ENCODE results near the gene CDKN1C.

The CDKN1C gene

DNA sequence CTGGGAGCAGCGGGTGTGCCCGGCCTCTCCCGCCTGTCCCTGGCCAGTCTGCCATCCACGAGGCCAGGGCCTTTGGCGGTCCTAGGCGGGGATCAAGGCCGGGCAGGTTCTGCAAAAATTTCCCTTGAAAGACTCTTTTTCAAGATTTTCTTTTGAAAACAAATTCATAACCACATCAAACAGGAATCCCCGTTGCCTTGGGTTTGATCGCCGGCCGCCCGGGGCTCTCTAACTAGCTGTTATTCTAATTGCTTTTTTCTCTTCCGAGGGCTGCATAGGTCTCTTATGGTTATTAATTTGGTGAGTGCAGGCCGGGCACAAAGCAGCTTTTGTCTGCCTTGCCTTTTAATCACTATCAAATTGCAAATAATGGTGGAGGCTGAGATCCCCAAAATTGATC lies 42.0 kb downstream of the CDKN1C start:
- Mint-ChIP-seq H3K36me3 (ENCODE audit: insufficient read depth) (no peaks in the 10 kb centered on the region), H3K9me3 (no peaks in the 10 kb centered on the region), H3K4me3 (no peak overlapping the region), H3K4me1 (ENCODE audit: low read depth in 2 of 2) (no peaks in the 10 kb centered on the region), H3K27ac (no peak overlapping the region), H3K27me3 (no peaks in the 10 kb centered on the region)
- no peak for DNase-seq
- no peak for ATAC-seq (replicated peaks)

DNA sequence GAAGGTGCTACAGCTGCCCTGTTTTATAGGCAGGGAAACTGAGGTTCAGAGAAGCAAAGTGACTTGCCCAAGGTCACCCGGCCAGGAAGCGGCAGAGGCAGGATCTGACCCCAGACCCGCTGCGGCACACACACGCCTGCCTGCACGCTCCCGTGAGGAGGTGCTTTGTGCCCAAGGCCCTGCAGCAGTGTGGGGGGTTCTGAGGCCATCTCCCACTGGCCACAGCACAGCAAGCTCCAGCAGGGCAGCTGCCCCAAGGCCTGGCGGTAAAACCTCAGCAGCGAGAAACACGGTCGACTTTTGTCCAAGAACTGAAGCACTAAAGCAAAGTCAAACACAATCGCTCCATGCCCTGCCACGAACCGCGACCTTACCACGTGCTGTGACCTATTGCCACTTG lies 42.7 kb downstream of the CDKN1C start:
- ATAC-seq (replicated peaks) (no peak), DNase-seq (no peak)
- Mint-ChIP-seq H3K27me3 (no peaks in the 10 kb centered on the region), H3K4me1 (ENCODE audit: low read depth in 2 of 2) (no peaks in the 10 kb centered on the region), H3K36me3 (ENCODE audit: insufficient read depth) (no peaks in the 10 kb centered on the region), H3K4me3 (no peak overlapping the region), H3K9me3 (no peaks in the 10 kb centered on the region), H3K27ac (no peak overlapping the region)

DNA sequence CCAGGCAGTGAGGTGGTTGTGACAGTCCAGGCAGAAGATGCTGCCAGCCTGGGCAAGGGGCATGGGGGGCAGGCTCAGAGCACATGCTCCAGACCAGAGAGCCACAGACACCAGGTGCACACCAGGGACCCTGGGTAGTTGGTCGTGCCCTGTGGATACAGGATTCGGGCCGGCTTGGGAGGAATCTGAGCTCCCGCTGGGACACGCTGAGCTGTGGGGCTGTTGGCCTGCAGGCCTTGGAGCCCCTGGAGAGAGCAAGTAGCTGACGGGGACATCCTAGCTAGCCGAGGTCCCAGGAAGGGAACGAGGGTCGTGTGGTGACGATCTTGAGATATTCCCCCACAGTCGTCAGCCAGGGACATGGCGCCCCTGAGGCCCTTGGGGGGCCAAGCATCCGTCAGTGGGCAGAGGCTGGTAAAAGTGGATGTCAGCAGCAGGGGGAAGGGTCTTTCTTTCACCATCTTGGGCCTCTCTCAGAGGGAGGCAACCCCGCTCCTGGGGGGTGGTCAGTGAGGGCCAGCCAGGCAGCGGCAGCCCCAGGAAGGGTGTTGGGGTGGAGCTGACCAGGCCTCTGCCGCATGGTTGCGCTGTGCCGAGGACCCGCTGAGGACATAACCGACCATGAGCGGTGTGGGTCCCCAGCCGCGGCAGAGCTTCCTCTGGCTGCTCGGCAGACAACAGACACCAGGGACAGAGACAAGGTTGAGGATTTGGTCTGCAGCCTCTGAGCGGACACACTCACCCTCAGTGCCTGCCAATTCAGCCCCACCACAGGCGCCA lies 44.0 kb downstream of the CDKN1C start:
- Mint-ChIP-seq H3K4me1 (ENCODE audit: low read depth in 2 of 2) (peaks cover 0 to 2% of the 10 kb centered on the region in 2 donors), H3K27me3 (no peaks in the 10 kb centered on the region), H3K27ac (no peak overlapping the region), H3K36me3 (ENCODE audit: insufficient read depth) (no peaks in the 10 kb centered on the region), H3K9me3 (no peaks in the 10 kb centered on the region), H3K4me3 (no peak overlapping the region)
- no peak for DNase-seq
- ATAC-seq (replicated peaks), result no peak

DNA sequence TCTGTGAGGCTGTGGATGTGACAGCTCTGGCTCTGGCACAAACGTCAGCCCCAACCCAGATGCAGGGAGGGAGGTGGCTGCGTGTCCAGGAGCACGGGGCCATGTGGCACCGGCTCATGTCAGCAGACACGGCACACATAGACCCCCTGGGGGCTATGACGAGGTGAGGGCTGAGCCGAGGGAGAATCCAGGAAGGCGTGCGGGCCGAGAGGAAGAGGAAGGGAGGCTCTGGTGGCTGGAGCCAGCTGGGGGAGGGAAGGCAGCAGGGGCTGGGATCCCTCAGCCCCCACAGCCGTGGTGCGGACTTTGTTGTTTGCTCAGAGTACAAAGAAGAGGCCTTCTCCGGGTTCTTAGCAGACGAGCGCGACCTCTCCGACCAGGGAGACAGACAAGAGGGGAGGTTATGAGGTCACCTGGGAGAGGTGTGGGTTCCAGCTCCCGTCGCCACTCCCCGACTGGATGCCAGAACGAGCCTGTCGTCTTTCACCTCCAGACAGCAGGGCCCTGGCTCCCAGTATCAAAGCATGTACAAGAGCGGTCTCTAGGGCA lies 46.1 kb downstream of the CDKN1C start:
- Mint-ChIP-seq H3K4me1 (ENCODE audit: low read depth in 2 of 2) (peaks cover 0 to 2% of the 10 kb centered on the region in 2 donors), H3K9me3 (no peaks in the 10 kb centered on the region), H3K27ac (no peak overlapping the region), H3K4me3 (no peak overlapping the region), H3K27me3 (peaks cover 0 to 7% of the 10 kb centered on the region in 2 donors), H3K36me3 (ENCODE audit: insufficient read depth) (no peaks in the 10 kb centered on the region)
- ATAC-seq (replicated peaks), result no peak
- DNase-seq, result no peak

DNA sequence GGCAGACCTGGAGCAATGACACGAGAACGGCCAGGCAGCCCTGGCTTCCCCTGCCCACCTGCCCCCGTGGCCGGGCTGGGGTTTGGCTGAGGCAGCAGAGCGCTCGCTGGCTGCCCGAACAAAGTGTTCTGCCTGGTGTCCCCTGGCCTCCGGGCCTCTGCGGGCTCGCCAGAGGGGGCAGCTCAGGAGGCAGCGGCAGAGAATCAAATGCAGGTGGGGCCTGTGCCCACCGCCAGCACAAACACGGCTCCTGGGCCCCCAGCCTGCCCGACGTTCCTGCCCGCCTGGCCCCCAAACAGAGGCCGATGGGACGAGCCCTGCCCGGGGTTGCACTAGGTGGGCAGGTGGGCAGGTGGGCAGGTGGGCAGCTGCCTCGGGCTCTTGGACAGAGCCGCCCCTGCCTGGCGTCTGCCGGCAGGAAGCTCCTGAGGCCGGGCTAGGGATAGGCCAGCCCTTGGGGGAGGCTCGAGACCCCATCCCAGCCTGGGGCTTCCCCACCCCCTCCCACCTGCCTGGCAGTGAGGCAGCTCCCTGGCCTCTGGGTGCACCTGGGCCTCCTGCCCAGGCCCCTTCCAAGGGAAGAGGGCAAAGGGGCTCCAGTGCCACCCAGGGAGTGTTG lies 46.8 kb downstream of the CDKN1C start:
- no peak overlapping the region for H3K4me3 Mint-ChIP-seq
- H3K27ac Mint-ChIP-seq, result no peak overlapping the region

DNA sequence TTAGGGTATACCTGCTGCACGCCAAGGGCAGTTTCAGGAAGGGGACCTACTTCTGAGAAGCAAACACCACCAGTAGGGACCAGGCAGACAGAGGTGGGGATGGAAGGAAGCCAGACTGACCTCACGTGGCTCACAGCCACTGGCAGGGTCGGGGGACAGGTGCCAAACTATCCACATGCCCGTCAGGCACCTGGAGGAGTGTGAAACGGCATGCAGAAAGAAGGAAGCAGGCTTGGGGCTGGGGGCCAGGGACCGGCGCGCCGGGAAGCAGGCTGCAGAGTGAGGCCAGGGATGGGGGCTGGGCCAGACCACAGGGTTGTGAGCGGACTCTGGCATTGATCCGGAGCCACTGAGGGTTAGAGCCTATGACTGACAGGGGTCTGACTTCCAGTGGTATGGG lies 47.5 kb downstream of the CDKN1C start:
- peaks cover 0 to 2% of the 10 kb centered on the region in 2 donors for H3K4me1 Mint-ChIP-seq (ENCODE audit: low read depth in 2 of 2)
- no peaks in the 10 kb centered on the region for H3K36me3 Mint-ChIP-seq (ENCODE audit: insufficient read depth)
- DNase-seq (no peak), ATAC-seq (replicated peaks) (no peak)
- H3K9me3 Mint-ChIP-seq, result no peaks in the 10 kb centered on the region
- H3K27me3 Mint-ChIP-seq, result peaks cover 0 to 7% of the 10 kb centered on the region in 2 donors
- H3K27ac Mint-ChIP-seq, result no peak overlapping the region
- no peak overlapping the region for H3K4me3 Mint-ChIP-seq

More for the DNA sequence above, 46.8 kb downstream of the CDKN1C start:
- Mint-ChIP-seq H3K36me3 (ENCODE audit: insufficient read depth) (no peaks in the 10 kb centered on the region), H3K27me3 (peaks cover 0 to 7% of the 10 kb centered on the region in 2 donors), H3K9me3 (no peaks in the 10 kb centered on the region), H3K4me1 (ENCODE audit: low read depth in 2 of 2) (peaks cover 0 to 2% of the 10 kb centered on the region in 2 donors)
- DNase-seq (no peak), ATAC-seq (replicated peaks) (no peak)

DNA sequence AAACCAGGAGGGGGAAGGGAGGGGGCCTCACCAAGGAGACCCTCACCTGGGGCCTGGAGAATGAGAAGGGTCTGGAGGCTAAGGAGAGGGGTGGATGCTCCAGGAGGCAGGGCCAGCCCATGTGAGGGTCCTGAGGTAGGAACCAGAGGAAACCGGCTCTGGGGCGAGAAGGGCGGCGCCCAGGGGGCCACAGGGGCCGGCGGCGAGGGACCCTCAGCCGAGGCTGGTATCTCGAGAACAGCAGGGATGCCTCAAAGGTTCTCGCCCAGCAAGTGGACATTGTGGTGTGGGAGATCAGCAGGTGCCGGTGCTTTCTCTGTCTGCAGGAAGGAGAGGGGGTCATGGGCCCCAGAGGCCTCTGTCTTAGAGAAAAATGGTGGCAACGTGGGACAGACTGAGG lies 47.9 kb downstream of the CDKN1C start:
- ATAC-seq (replicated peaks) (no peak), DNase-seq (no peak)

DNA sequence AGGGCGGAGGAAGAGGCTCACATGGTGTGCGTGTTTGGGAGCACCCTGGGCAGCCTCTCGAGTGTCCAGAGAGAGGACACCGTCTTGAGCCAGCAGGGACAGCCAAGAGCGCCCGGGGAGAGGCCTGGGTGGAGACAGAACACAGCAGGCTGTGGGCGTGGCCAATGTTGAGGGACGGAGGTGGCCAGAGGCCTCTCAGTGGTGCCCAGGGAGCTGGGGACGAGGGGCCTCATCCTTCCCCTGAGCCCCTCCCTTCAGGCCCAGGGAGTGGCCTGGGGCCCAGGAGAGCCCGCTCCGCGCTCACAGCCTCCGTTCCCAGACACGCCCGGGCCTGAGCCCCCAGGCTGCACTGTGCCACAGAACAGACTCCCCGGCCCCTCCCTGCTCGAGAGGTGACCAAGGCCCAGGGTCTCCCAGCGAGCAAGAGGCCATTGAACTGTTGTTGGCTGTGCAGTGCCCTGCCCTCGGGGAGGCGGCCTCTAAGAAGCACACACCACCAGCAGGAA lies 48.4 kb downstream of the CDKN1C start:
- Mint-ChIP-seq H3K9me3 (no peaks in the 10 kb centered on the region), H3K27ac (no peak overlapping the region), H3K4me1 (ENCODE audit: low read depth in 2 of 2) (peaks cover 0 to 2% of the 10 kb centered on the region in 2 donors), H3K4me3 (no peak overlapping the region), H3K27me3 (peaks cover 0 to 7% of the 10 kb centered on the region in 2 donors), H3K36me3 (ENCODE audit: insufficient read depth) (no peaks in the 10 kb centered on the region)
- no peak for DNase-seq
- peak; percentile 35 for ATAC-seq (replicated peaks)

More for the DNA sequence above, 47.9 kb downstream of the CDKN1C start:
- no peaks in the 10 kb centered on the region for H3K9me3 Mint-ChIP-seq
- H3K36me3 Mint-ChIP-seq (ENCODE audit: insufficient read depth), result no peaks in the 10 kb centered on the region
- H3K27me3 Mint-ChIP-seq, result peaks cover 0 to 7% of the 10 kb centered on the region in 2 donors
- H3K27ac Mint-ChIP-seq, result no peak overlapping the region
- no peak overlapping the region for H3K4me3 Mint-ChIP-seq
- H3K4me1 Mint-ChIP-seq (ENCODE audit: low read depth in 2 of 2), result peaks cover 0 to 2% of the 10 kb centered on the region in 2 donors

DNA sequence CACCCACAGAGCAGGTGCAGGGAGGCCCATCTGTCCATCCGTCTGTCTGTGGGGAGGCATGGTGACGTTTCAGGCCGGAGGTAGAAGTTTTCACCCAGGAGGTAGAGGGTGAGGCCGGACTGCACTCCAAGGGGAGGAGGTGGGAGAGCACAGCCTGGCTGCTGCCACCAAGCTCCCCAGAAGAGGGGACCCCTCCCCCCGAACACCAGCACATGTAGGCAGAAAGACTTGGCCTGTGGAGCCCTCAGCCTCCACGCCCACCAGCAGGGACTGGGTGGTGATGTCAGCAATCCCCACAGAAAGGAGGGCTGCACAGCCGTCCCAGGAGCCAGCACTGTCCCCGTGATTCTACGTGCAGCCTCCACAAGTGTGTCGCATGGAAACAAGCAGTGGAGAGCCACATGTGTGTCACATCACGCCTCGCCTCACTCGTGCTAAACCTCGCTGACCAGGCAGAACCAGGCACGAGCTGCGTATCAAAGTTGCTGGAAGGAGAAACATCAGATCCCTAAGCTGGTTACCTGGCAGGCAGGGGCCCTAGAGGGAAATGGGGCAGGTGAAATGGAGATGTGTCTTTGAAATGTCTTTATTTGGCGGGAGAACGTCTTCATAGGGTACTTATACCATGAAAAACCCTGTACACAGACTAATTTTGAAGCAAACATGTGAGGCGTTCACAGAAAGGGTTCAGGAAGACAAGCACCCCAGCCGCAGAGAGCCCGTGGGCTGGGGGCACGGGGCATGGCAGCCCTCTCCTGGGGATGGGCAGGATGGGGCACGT lies 49.1 kb downstream of the CDKN1C start:
- Mint-ChIP-seq H3K9me3 (no peaks in the 10 kb centered on the region), H3K27me3 (peaks cover 0 to 7% of the 10 kb centered on the region in 2 donors), H3K4me1 (ENCODE audit: low read depth in 2 of 2) (peaks cover 0 to 2% of the 10 kb centered on the region in 2 donors), H3K4me3 (no peak overlapping the region), H3K36me3 (ENCODE audit: insufficient read depth) (no peaks in the 10 kb centered on the region), H3K27ac (peak overlapping the region in 1 of 2 donors; percentile 36)
- DNase-seq (no peak), ATAC-seq (replicated peaks) (no peak)

DNA sequence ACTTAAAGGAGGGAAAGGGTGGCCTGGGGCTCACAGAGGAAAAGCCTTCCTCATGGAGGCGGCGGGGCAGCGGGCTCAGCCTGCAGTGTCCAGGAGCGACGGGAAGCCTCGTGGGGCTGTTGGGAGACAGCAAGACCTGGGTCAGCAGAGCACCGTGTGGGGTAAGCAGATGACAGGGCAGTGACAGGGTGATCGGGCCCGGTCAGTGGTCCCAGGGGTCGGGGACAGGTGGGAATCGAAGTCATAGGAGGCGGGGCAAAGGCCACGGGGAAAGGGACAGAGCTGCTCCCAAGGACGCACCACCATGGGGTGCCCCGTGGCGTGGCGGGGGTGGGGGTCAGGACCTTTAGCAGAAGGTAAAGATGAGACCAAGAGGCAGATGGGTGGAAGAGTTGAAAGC lies 49.8 kb downstream of the CDKN1C start:
- H3K27me3 Mint-ChIP-seq, result peaks cover 0 to 7% of the 10 kb centered on the region in 2 donors
- H3K4me1 Mint-ChIP-seq (ENCODE audit: low read depth in 2 of 2), result peaks cover 0 to 2% of the 10 kb centered on the region in 2 donors

DNA sequence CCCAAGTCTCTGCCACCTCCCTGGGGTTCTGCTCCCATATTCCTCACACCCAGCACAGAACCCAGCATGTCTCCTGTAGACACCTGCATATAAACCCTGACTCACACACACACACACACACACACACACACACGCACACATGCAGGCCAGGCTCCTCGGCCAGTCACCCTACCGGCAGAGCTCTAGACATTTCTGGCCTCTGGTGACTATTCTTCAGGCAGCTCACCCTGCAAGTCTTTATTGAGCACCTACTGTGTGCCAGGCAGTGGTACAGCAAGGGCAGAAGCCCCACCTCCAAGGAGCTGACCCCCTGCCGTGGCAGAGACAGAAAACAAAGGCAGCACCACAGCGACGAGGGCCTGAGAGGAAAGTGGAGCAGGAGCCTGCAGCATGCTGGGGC lies 50.3 kb downstream of the CDKN1C start:
- Mint-ChIP-seq H3K4me1 (ENCODE audit: low read depth in 2 of 2) (peaks cover 0 to 2% of the 10 kb centered on the region in 2 donors), H3K9me3 (no peaks in the 10 kb centered on the region), H3K27me3 (peaks cover 0 to 7% of the 10 kb centered on the region in 2 donors), H3K36me3 (ENCODE audit: insufficient read depth) (no peaks in the 10 kb centered on the region), H3K27ac (peak overlapping the region in 1 of 2 donors; percentile 36), H3K4me3 (no peak overlapping the region)
- ATAC-seq (replicated peaks) (no peak), DNase-seq (no peak)

More for the DNA sequence above, 49.8 kb downstream of the CDKN1C start:
- H3K9me3 Mint-ChIP-seq, result no peaks in the 10 kb centered on the region
- DNase-seq (no peak), ATAC-seq (replicated peaks) (no peak)
- H3K4me3 Mint-ChIP-seq, result no peak overlapping the region
- H3K27ac Mint-ChIP-seq, result peak overlapping the region in 1 of 2 donors; percentile 36
- H3K36me3 Mint-ChIP-seq (ENCODE audit: insufficient read depth), result no peaks in the 10 kb centered on the region

DNA sequence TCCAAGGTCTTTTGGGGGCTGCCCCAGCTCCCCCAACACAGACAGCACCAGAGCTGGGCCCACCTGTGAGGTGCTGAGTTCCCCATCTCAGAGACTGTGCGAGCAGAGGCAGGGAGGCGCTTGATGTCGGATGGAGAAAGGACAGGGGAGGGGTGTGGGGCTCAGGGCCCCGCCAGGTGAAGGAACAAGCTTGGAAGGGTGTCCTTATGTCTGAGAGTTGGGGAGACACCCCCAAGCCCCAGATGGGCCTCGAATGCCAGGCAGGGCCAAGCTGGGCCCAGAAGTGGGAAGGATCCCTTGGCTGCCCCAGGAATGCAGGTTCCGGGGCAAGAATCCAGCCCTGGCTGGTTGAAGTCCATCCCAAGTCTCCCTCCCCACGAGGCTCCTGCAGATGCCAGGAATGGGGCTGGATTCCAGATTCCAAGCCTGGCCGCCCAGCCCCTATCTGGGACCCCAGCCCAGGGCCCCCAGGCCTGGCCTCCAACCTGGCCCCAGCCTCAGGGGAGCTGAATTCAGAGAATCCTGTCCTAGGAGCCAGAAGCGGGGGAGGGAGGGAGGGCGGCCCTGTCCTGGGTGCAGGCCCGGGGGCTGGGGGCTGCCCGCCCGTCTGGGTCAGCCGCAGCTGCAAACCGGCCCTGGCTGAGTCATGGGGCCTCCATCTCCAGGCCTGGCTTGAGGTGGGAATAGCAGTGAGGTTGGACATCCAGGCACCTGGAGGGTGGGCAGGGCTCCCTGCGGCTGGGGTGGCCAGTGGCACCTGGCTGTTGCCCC lies 50.9 kb downstream of the CDKN1C start:
- DNase-seq (no peak), ATAC-seq (replicated peaks) (no peak)
- H3K9me3 Mint-ChIP-seq, result no peaks in the 10 kb centered on the region
- no peak overlapping the region for H3K27ac Mint-ChIP-seq
- peaks cover 0 to 7% of the 10 kb centered on the region in 2 donors for H3K27me3 Mint-ChIP-seq
- no peak overlapping the region for H3K4me3 Mint-ChIP-seq
- no peaks in the 10 kb centered on the region for H3K36me3 Mint-ChIP-seq (ENCODE audit: insufficient read depth)
- H3K4me1 Mint-ChIP-seq (ENCODE audit: low read depth in 2 of 2), result peaks cover 0 to 2% of the 10 kb centered on the region in 2 donors

All from effector memory CD8-positive, alpha-beta T cell (primary cell).